ENCODE measurements around the gene TNFAIP2.

DNA sequence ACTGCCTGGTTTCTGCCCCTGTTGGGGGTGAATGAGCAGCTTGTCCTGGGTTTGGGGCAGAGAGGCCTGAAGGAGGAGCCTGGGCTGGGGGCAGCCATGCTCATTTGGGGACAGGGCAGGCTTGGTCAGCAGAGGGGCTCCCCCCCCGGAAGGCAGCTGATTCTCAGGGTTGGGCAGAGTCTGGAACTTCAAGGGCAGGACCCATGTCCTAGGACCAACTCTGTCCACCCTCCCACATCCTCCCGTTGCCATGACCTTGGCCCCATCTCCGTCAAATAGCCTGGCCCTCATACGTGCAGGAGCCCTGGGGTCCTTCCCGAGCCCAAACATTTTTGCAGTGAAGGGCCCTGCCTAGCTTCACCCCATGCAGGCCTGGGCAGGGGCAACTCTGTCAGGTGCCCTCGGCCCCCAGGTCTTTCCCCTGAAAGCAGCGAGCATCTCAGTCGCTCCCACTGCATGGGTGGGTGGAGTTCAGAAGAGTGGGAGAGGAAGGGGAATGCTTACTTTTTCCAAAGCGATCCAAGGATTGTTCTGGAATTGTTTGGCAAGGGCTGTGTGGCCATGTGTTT, 32.6 kb downstream of the TNFAIP2 start:
- TF ChIP-seq, protein P1, sequence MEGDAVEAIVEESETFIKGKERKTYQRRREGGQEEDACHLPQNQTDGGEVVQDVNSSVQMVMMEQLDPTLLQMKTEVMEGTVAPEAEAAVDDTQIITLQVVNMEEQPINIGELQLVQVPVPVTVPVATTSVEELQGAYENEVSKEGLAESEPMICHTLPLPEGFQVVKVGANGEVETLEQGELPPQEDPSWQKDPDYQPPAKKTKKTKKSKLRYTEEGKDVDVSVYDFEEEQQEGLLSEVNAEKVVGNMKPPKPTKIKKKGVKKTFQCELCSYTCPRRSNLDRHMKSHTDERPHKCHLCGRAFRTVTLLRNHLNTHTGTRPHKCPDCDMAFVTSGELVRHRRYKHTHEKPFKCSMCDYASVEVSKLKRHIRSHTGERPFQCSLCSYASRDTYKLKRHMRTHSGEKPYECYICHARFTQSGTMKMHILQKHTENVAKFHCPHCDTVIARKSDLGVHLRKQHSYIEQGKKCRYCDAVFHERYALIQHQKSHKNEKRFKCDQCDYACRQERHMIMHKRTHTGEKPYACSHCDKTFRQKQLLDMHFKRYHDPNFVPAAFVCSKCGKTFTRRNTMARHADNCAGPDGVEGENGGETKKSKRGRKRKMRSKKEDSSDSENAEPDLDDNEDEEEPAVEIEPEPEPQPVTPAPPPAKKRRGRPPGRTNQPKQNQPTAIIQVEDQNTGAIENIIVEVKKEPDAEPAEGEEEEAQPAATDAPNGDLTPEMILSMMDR (IDR thresholded peaks at IDR 0.05), result no peak
- no peak for TF ChIP-seq POLR2A (IDR thresholded peaks at IDR 0.05)
